Measurements from ENCODE around the gene GAS7.
A peak's percentile ranks its signal among the peaks of the same experiment; 100 is the strongest.

GAS7 gene

GRCh38 chr17:10198509-10199249, at the start of gene GAS7:
GAS7 (minus strand) TSS chr17:10198606.
- no peak for DNase-seq (ENCODE audit: low read depth)
- no peak for TF ChIP-seq CTCF (IDR thresholded peaks at IDR 0.05; ENCODE audit: insufficient read depth, low read depth, low read length, missing control alignments)
- H3K4me3 ChIP-seq (ENCODE audit: low read length), result no peak within 1 kb of the TSS

GRCh38 chr17:10247810-10248209, 49.4 kb upstream of the GAS7 start:
- DNase-seq (ENCODE audit: low read depth), result no peak
- no peak for TF ChIP-seq CTCF (IDR thresholded peaks at IDR 0.05; ENCODE audit: insufficient read depth, low read depth, low read length, missing control alignments)

GRCh38 chr17:10243883-10244844, 45.8 kb upstream of the GAS7 start:
- DNase-seq (ENCODE audit: low read depth), result no peak
- H3K4me3 ChIP-seq (ENCODE audit: low read length), result no peak overlapping the region
- no peak for TF ChIP-seq CTCF (IDR thresholded peaks at IDR 0.05; ENCODE audit: insufficient read depth, low read depth, low read length, missing control alignments)

More at GRCh38 chr17:10247810-10248209, 49.4 kb upstream of the GAS7 start:
- H3K4me3 ChIP-seq (ENCODE audit: low read length), result no peak overlapping the region

- no peak for DNase-seq (ENCODE audit: low read depth)
- H3K4me3 ChIP-seq (ENCODE audit: low read length), result no peak overlapping the region
- TF ChIP-seq CTCF (IDR thresholded peaks at IDR 0.05; ENCODE audit: insufficient read depth, low read depth, low read length, missing control alignments), result no peak
Measured at GRCh38 chr17:10241781-10242180, 43.4 kb upstream of the GAS7 start.

GRCh38 chr17:10238661-10239060, 40.3 kb upstream of the GAS7 start:
- TF ChIP-seq CTCF (IDR thresholded peaks at IDR 0.05; ENCODE audit: insufficient read depth, low read depth, low read length, missing control alignments), result no peak
- no peak for DNase-seq (ENCODE audit: low read depth)

GRCh38 chr17:10234033-10234432, 35.6 kb upstream of the GAS7 start:
- no peak for TF ChIP-seq CTCF (IDR thresholded peaks at IDR 0.05; ENCODE audit: insufficient read depth, low read depth, low read length, missing control alignments)
- peak; percentile 14 for DNase-seq (ENCODE audit: low read depth)
- H3K4me3 ChIP-seq (ENCODE audit: low read length), result no peak overlapping the region

More at GRCh38 chr17:10238661-10239060, 40.3 kb upstream of the GAS7 start:
- no peak overlapping the region for H3K4me3 ChIP-seq (ENCODE audit: low read length)
